Epidermal melanocyte (primary cell): ENCODE measurements around the gene IQCC.
"Not testable (repeated sequence)": the region's sequence is repeated elsewhere in the genome, so short reads cannot be mapped to it uniquely, and the experiment has no call there.

Experiments
- DNase-seq: peaks from one replicate; pipeline ENCODE4 v3.0.0; 2011; ENCODE audit warnings: low spot score; ENCODE audit not compliant: insufficient read length

Gene IQCC

GRCh38 chr1:32205401-32206370, at the start of gene IQCC:
IQCC (plus strand) TSS chr1:32205671; CDS start chr1:32205682, 11 bp downstream.
- peak; percentile 80 for DNase-seq

GRCh38 chr1:32159189-32159588, 46.3 kb upstream of the IQCC start:
- DNase-seq: no peak

GRCh38 chr1:32163405-32163804, 42.1 kb upstream of the IQCC start:
- DNase-seq: no peak

GRCh38 chr1:32165633-32166032, 39.8 kb upstream of the IQCC start:
- not testable (repeated sequence) for DNase-seq

GRCh38 chr1:32170991-32171390, 34.5 kb upstream of the IQCC start:
- DNase-seq: no peak

- no peak for DNase-seq
Observed at GRCh38 chr1:32172621-32173245, 32.7 kb upstream of the IQCC start.

GRCh38 chr1:32178380-32179192, 26.9 kb upstream of the IQCC start:
- no peak for DNase-seq

- DNase-seq: no peak
Observed at GRCh38 chr1:32179193-32179442, 26.4 kb upstream of the IQCC start.

- DNase-seq: peak; percentile 94
Observed at GRCh38 chr1:32179443-32180185, 25.9 kb upstream of the IQCC start, which contains the start of gene TXLNA. TXLNA (plus strand) TSS chr1:32179675; CDS start chr1:32180346, 671 bp downstream.

- peak; percentile 56 for DNase-seq
Observed at GRCh38 chr1:32180186-32181060, 25.0 kb upstream of the IQCC start.

- no peak for DNase-seq
Observed at GRCh38 chr1:32181065-32181464, 24.4 kb upstream of the IQCC start.

- no peak for DNase-seq
Observed at GRCh38 chr1:32181563-32181962, 23.9 kb upstream of the IQCC start.

GRCh38 chr1:32182060-32182459, 23.4 kb upstream of the IQCC start:
- DNase-seq: no peak

- DNase-seq: no peak
Observed at GRCh38 chr1:32184650-32185049, 20.8 kb upstream of the IQCC start.

- DNase-seq: no peak
Observed at GRCh38 chr1:32186077-32186476, 19.4 kb upstream of the IQCC start.

- DNase-seq: no peak
Observed at GRCh38 chr1:32186491-32186890, 19.0 kb upstream of the IQCC start.

GRCh38 chr1:32187850-32188249, 17.6 kb upstream of the IQCC start:
- no peak for DNase-seq

GRCh38 chr1:32192220-32192948, 13.1 kb upstream of the IQCC start:
- no peak for DNase-seq

GRCh38 chr1:32194984-32195383, 10.5 kb upstream of the IQCC start:
- DNase-seq: no peak

GRCh38 chr1:32195531-32195930, 9.9 kb upstream of the IQCC start:
- DNase-seq: no peak
